RWPE2 (cell line): ENCODE measurements around the gene ZNF362.
A peak's percentile ranks its signal among the peaks of the same experiment; 100 is the strongest.

Source experiments
- ATAC-seq: fragments of 200-7000 bp; cut with Tn5 transposase; 3 replicates; pipeline ENCODE4 v1.9.1; 2021; ENCODE audit warnings: low read depth
- DNase-seq: peaks from one replicate; pipeline ENCODE4 v3.0.0-alpha.2; 2020; ENCODE audit warnings: low spot score
- H3K27ac ChIP-seq: fragments of 450-650 bp; 2 replicates; pipeline ENCODE4 v1.5.1; 2017; ENCODE audit warnings: mild to moderate bottlenecking; ENCODE audit not compliant: poor library complexity, severe bottlenecking
- H3K27me3 ChIP-seq: fragments of 250-450 bp; sonication (Bioruptor Pico); 2 replicates; pipeline ENCODE4 v1.5.1; 2021; ENCODE audit warnings: mild to moderate bottlenecking, moderate library complexity; ENCODE audit not compliant: insufficient read depth, poor library complexity, severe bottlenecking
- H3K36me3 ChIP-seq: fragments of 250-450 bp; sonication (Bioruptor Pico); 2 replicates; pipeline ENCODE4 v1.5.1; 2020; ENCODE audit warnings: low read depth, mild to moderate bottlenecking, moderate library complexity
- H3K4me1 ChIP-seq: fragments of 250-450 bp; sonication (Bioruptor Pico); 2 replicates; pipeline ENCODE4 v1.5.1; 2021; ENCODE audit warnings: mild to moderate bottlenecking, moderate library complexity; ENCODE audit not compliant: insufficient read depth, poor library complexity, severe bottlenecking
- H3K4me3 ChIP-seq: fragments of 250-450 bp; sonication (Bioruptor Pico); 2 replicates; pipeline ENCODE4 v1.5.1; 2021; ENCODE audit warnings: mild to moderate bottlenecking, moderate library complexity; ENCODE audit not compliant: severe bottlenecking
- H3K9me3 ChIP-seq: fragments of 250-450 bp; sonication (Bioruptor Pico); 2 replicates; pipeline ENCODE4 v1.5.1; 2021; ENCODE audit warnings: mild to moderate bottlenecking, moderate library complexity; ENCODE audit not compliant: severe bottlenecking
- CTCF ChIP-seq: fragments of 450-650 bp; IDR thresholded peaks from one replicate; pipeline ENCODE4 v1.5.1; 2017; ENCODE audit warnings: mild to moderate bottlenecking, moderate library complexity; ENCODE audit not compliant: poor library complexity, severe bottlenecking

The ZNF362 gene

GRCh38 chr1:33319949-33320618, 63.8 kb downstream of the ZNF362 start:
- TF ChIP-seq CTCF, result no peak
- Histone ChIP-seq H3K27ac (no peak overlapping the region), H3K4me1 (no peaks in the 10 kb centered on the region), H3K4me3 (no peak overlapping the region), H3K9me3 (no peaks in the 10 kb centered on the region), H3K36me3 (peaks cover 26% of the 10 kb centered on the region), H3K27me3 (no peaks in the 10 kb centered on the region)
- DNase-seq, result no peak
- ATAC-seq, result peak; percentile 11; the same call in 2 of the 3 replicates

GRCh38 chr1:33320619-33321165, 64.4 kb downstream of the ZNF362 start, which contains the start of gene A3GALT2:
Gene A3GALT2, minus strand, starts transcription at chr1:33321098. Its CDS starts 0 bp downstream, at chr1:33321098.
- H3K4me3 ChIP-seq, result no peak within 1 kb of the TSS
- H3K27me3 ChIP-seq, result no peaks in the 10 kb centered on the region
- H3K36me3 ChIP-seq, result peaks cover 32% of the 10 kb centered on the region
- no peaks in the 10 kb centered on the region for H3K9me3 ChIP-seq
- TF ChIP-seq CTCF, result no peak
- no peaks in the 10 kb centered on the region for H3K4me1 ChIP-seq
- DNase-seq, result no peak
- peak; percentile 3; the same call in 2 of the 3 replicates for ATAC-seq
- no peak within 1 kb of the TSS for H3K27ac ChIP-seq

GRCh38 chr1:33321178-33321577, 64.9 kb downstream of the ZNF362 start:
- no peaks in the 10 kb centered on the region for H3K4me1 ChIP-seq
- ATAC-seq (peak; percentile 20; the same call in 2 of the 3 replicates), DNase-seq (no peak)
- no peak for TF ChIP-seq CTCF
- H3K4me3 ChIP-seq, result no peak overlapping the region
- H3K27ac ChIP-seq, result no peak overlapping the region
- H3K36me3 ChIP-seq, result peaks cover 37% of the 10 kb centered on the region
- no peaks in the 10 kb centered on the region for H3K27me3 ChIP-seq
- no peaks in the 10 kb centered on the region for H3K9me3 ChIP-seq

- Histone ChIP-seq H3K27me3 (no peaks in the 10 kb centered on the region), H3K27ac (no peak overlapping the region), H3K4me3 (no peak overlapping the region), H3K36me3 (peaks cover 47% of the 10 kb centered on the region), H3K9me3 (no peaks in the 10 kb centered on the region), H3K4me1 (no peaks in the 10 kb centered on the region)
- ATAC-seq (no peak), DNase-seq (no peak)
- TF ChIP-seq CTCF, result no peak
Observed at GRCh38 chr1:33322109-33322508, 65.8 kb downstream of the ZNF362 start.

GRCh38 chr1:33322870-33323585, 66.7 kb downstream of the ZNF362 start:
- no peak for ATAC-seq
- H3K36me3 ChIP-seq, result peaks cover 56% of the 10 kb centered on the region

More at GRCh38 chr1:33322870-33323585, 66.7 kb downstream of the ZNF362 start:
- TF ChIP-seq CTCF, result no peak
- Histone ChIP-seq H3K27ac (no peak overlapping the region), H3K4me3 (no peak overlapping the region), H3K27me3 (no peaks in the 10 kb centered on the region), H3K9me3 (no peaks in the 10 kb centered on the region), H3K4me1 (peaks cover under 1% of the 10 kb centered on the region)
- DNase-seq, result no peak
